K562 (cell line): Measurements from ENCODE around the gene MAB21L3. TPM values are rescaled to one million over a fixed set of nuclear protein-coding genes. Genes with fewer than 3 reads are reported as not detected.
A peak's percentile ranks its signal among the peaks of the same experiment; 100 is the strongest.

Experiments
- CHD2 ChIP-seq: IDR thresholded peaks from 2 replicates; pipeline ENCODE4 v1.6.1; 2011; ENCODE audit warnings: low read depth, low read length
- FOXJ2 ChIP-seq: fragments of 200-800 bp; sonication (Bioruptor generic); IDR thresholded peaks from 2 replicates; pipeline ENCODE4 v1.6.1; 2016; ENCODE audit warnings: missing genetic modification characterization, missing compliant biosample characterization
- KLF16 ChIP-seq: IDR thresholded peaks from 2 replicates; pipeline ENCODE4 v1.6.1; 2016; ENCODE audit warnings: antibody characterized with exemption
- MTA2 ChIP-seq: fragments of 450-650 bp; IDR thresholded peaks from 2 replicates; pipeline ENCODE4 v1.6.1; 2016; ENCODE audit warnings: low read depth
- PRPF4 ChIP-seq: fragments of 200-400 bp; formaldehyde crosslinking; IDR thresholded peaks from one replicate; pipeline ENCODE4 v1.6.1; 2017; ENCODE audit warnings: low read length, low read depth, mild to moderate bottlenecking; ENCODE audit not compliant: insufficient read depth, poor library complexity, severe bottlenecking
- RNF2 ChIP-seq: sonication (generic); IDR thresholded peaks from 2 replicates; pipeline ENCODE4 v1.6.1; 2016
- SMC3 ChIP-seq: conservative IDR thresholded peaks from 2 replicates; pipeline ENCODE4 v1.6.1; 2011; ENCODE audit warnings: low read depth, low read length, improper control_type of control experiment; ENCODE audit not compliant: insufficient read depth
- polyA plus RNA-seq, 8 experiments: library from polyadenylated mRNA; depleted of rRNA in 4 of 8; stranded (reverse) in 5 of 8; unstranded in 3 of 8; fragments of >200 nt; fragmentation: Nextera tagmentation in 2 of 8; fragmentation: Illumina TruSeq in 1 of 8; extraction: Ambion mirVana in 2 of 8; extraction: Trizol in 1 of 8; gene quantifications; 2 replicates each; pipeline versions ENCODE4 v1.2.1 to v1.2.3, GENCODE V29; 2011 to 2014; ENCODE audit warnings: inconsistent platforms in 1 of 8, missing spikeins in 1 of 8
- total RNA-seq, 7 experiments: library from RNA; depleted of rRNA in 6 of 7; stranded (reverse); fragments of >200 nt in 6 of 7; fragmentation: Illumina TruSeq in 2 of 7; extraction: Trizol in 2 of 7; gene quantifications; 2 replicates each; pipeline versions ENCODE4 v1.2.1 to v1.2.3, GENCODE V29; 2011 to 2021; ENCODE audit warnings: low replicate concordance in 1 of 7
- TF ChIP-seq, protein P1 (sequence below): sonication (generic); formaldehyde crosslinking; IDR thresholded peaks from 2 replicates; pipeline ENCODE4 v1.8.1; 2023; ENCODE audit warnings: mild to moderate bottlenecking, missing genetic modification reagents, moderate library complexity
- TF ChIP-seq, protein P2 (sequence below): fragments of 200-800 bp; sonication (Bioruptor generic); IDR thresholded peaks from 2 replicates; pipeline ENCODE4 v1.6.1; 2017; ENCODE audit warnings: missing genetic modification characterization, missing compliant biosample characterization
- TF ChIP-seq, protein P3 (sequence below): sonication (generic); formaldehyde crosslinking; IDR thresholded peaks from 2 replicates; pipeline ENCODE4 v1.8.1; 2023; ENCODE audit warnings: mild to moderate bottlenecking, missing genetic modification reagents
- TF ChIP-seq, protein P4 (sequence below): fragments of 450-650 bp; IDR thresholded peaks from 2 replicates; pipeline ENCODE4 v1.6.1; 2018; ENCODE audit not compliant: partially characterized antibody
- TF ChIP-seq, protein P5 (sequence below): fragments of 450-650 bp; formaldehyde crosslinking; IDR thresholded peaks from 2 replicates; pipeline ENCODE4 v1.4.0; 2022; ENCODE audit warnings: missing genetic modification characterization
- TF ChIP-seq, protein P6 (sequence below): IDR thresholded peaks from 2 replicates; pipeline ENCODE4 v1.6.1; 2011; ENCODE audit warnings: borderline replicate concordance, low read depth, mild to moderate bottlenecking, moderate library complexity, low read length; ENCODE audit not compliant: insufficient read depth, poor library complexity, severe bottlenecking

Gene MAB21L3
- total and polyA plus RNA-seq, 9 of the 15 experiments (the other 6 are each of a cell fraction or from before 2014, with no cell fraction given) = not detected

DNA sequence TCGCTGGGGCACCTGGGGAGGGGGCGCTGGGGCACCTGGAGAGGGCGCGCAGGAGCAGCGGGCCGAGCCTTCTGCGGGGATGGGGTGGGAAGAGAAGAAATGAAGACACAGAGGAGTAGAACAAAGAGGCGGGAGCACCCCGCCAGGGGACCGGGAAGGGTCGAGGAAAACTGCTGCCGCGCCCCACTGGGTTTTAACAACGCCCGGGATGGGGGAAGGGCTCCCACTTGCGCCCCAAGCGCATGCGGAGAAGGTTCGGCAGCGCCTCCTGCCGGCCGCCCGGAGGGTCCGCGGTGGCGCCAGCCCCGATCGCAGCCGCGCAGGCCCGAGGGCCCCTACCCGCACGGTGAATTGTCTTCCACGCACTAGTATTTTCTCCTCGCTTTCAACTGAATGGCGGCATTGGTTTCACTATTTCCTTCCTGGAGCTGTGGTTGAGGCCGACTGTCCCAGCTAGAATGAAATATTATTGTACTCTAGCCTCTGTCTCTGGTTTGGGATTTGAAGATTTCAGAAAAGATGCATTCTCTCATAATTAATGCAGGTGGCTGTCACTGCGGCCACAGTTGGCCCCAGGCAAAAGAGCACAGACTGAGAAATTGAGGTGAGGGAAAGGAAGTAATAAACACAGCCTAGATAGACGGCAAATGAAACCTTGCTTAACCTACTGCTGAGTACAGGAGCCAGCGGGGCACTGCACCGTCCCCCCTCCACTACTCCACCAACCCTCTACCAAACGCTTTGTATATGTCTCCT is 57.3 kb downstream of the MAB21L3 start (continued):
- peak; percentile 74 for TF ChIP-seq CHD2
- no peak for TF ChIP-seq PRPF4
- TF ChIP-seq, protein P1, sequence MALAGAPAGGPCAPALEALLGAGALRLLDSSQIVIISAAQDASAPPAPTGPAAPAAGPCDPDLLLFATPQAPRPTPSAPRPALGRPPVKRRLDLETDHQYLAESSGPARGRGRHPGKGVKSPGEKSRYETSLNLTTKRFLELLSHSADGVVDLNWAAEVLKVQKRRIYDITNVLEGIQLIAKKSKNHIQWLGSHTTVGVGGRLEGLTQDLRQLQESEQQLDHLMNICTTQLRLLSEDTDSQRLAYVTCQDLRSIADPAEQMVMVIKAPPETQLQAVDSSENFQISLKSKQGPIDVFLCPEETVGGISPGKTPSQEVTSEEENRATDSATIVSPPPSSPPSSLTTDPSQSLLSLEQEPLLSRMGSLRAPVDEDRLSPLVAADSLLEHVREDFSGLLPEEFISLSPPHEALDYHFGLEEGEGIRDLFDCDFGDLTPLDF = no peak
- TF ChIP-seq, protein P2, sequence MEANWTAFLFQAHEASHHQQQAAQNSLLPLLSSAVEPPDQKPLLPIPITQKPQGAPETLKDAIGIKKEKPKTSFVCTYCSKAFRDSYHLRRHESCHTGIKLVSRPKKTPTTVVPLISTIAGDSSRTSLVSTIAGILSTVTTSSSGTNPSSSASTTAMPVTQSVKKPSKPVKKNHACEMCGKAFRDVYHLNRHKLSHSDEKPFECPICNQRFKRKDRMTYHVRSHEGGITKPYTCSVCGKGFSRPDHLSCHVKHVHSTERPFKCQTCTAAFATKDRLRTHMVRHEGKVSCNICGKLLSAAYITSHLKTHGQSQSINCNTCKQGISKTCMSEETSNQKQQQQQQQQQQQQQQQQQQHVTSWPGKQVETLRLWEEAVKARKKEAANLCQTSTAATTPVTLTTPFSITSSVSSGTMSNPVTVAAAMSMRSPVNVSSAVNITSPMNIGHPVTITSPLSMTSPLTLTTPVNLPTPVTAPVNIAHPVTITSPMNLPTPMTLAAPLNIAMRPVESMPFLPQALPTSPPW (CRISPR knock-in tag) = peak; percentile 55
- no peak for TF ChIP-seq FOXJ2
- TF ChIP-seq RNF2 = 0 out of 2 replicates have a peak, but pooled peaks have one; percentile 45
- TF ChIP-seq, protein P3, sequence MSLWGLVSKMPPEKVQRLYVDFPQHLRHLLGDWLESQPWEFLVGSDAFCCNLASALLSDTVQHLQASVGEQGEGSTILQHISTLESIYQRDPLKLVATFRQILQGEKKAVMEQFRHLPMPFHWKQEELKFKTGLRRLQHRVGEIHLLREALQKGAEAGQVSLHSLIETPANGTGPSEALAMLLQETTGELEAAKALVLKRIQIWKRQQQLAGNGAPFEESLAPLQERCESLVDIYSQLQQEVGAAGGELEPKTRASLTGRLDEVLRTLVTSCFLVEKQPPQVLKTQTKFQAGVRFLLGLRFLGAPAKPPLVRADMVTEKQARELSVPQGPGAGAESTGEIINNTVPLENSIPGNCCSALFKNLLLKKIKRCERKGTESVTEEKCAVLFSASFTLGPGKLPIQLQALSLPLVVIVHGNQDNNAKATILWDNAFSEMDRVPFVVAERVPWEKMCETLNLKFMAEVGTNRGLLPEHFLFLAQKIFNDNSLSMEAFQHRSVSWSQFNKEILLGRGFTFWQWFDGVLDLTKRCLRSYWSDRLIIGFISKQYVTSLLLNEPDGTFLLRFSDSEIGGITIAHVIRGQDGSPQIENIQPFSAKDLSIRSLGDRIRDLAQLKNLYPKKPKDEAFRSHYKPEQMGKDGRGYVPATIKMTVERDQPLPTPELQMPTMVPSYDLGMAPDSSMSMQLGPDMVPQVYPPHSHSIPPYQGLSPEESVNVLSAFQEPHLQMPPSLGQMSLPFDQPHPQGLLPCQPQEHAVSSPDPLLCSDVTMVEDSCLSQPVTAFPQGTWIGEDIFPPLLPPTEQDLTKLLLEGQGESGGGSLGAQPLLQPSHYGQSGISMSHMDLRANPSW (CRISPR knock-in tag) = 0 out of 2 replicates have a peak, but pooled peaks have one; percentile 68
- TF ChIP-seq SMC3 = peak; percentile 64
- TF ChIP-seq MTA2 = no peak
- TF ChIP-seq, protein P4, sequence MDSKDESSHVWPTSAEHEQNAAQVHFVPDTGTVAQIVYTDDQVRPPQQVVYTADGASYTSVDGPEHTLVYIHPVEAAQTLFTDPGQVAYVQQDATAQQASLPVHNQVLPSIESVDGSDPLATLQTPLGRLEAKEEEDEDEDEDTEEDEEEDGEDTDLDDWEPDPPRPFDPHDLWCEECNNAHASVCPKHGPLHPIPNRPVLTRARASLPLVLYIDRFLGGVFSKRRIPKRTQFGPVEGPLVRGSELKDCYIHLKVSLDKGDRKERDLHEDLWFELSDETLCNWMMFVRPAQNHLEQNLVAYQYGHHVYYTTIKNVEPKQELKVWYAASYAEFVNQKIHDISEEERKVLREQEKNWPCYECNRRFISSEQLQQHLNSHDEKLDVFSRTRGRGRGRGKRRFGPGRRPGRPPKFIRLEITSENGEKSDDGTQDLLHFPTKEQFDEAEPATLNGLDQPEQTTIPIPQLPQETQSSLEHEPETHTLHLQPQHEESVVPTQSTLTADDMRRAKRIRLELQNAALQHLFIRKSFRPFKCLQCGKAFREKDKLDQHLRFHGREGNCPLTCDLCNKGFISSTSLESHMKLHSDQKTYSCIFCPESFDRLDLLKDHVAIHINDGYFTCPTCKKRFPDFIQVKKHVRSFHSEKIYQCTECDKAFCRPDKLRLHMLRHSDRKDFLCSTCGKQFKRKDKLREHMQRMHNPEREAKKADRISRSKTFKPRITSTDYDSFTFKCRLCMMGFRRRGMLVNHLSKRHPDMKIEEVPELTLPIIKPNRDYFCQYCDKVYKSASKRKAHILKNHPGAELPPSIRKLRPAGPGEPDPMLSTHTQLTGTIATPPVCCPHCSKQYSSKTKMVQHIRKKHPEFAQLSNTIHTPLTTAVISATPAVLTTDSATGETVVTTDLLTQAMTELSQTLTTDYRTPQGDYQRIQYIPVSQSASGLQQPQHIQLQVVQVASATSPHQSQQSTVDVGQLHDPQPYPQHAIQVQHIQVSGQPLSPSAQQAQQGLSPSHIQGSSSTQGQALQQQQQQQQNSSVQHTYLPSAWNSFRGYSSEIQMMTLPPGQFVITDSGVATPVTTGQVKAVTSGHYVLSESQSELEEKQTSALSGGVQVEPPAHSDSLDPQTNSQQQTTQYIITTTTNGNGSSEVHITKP = no peak
- TF ChIP-seq KLF16 = 0 out of 2 replicates have a peak, but pooled peaks have one; percentile 56
- TF ChIP-seq, protein P5, sequence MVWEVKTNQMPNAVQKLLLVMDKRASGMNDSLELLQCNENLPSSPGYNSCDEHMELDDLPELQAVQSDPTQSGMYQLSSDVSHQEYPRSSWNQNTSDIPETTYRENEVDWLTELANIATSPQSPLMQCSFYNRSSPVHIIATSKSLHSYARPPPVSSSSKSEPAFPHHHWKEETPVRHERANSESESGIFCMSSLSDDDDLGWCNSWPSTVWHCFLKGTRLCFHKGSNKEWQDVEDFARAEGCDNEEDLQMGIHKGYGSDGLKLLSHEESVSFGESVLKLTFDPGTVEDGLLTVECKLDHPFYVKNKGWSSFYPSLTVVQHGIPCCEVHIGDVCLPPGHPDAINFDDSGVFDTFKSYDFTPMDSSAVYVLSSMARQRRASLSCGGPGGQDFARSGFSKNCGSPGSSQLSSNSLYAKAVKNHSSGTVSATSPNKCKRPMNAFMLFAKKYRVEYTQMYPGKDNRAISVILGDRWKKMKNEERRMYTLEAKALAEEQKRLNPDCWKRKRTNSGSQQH = 0 out of 2 replicates have a peak, but pooled peaks have one; percentile 2
- TF ChIP-seq, protein P6, sequence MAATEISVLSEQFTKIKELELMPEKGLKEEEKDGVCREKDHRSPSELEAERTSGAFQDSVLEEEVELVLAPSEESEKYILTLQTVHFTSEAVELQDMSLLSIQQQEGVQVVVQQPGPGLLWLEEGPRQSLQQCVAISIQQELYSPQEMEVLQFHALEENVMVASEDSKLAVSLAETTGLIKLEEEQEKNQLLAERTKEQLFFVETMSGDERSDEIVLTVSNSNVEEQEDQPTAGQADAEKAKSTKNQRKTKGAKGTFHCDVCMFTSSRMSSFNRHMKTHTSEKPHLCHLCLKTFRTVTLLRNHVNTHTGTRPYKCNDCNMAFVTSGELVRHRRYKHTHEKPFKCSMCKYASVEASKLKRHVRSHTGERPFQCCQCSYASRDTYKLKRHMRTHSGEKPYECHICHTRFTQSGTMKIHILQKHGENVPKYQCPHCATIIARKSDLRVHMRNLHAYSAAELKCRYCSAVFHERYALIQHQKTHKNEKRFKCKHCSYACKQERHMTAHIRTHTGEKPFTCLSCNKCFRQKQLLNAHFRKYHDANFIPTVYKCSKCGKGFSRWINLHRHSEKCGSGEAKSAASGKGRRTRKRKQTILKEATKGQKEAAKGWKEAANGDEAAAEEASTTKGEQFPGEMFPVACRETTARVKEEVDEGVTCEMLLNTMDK = peak; percentile 83
